Activated T-helper 1 cell treated with anti-CD3 and anti-CD28 coated beads, Interleukin-2, amount 50 U/mL, for 16 hours (primary cell): ENCODE data around the gene PTX4.

Experiments used
- DNase-seq, 2 donors: peaks; one replicate each; pipeline ENCODE4 v3.0.0-alpha.2; 2020; ENCODE audit warnings: low read depth in 1 of 2, low spot score in 1 of 2

PTX4 gene

GRCh38 chr16:1524366-1524765 lies 35.6 kb upstream of the PTX4 start:
- no peak for DNase-seq

- no peak for DNase-seq
Measured at GRCh38 chr16:1523581-1524245, 35.0 kb upstream of the PTX4 start.

- no peak for DNase-seq
Measured at GRCh38 chr16:1520461-1520860, 31.7 kb upstream of the PTX4 start.

GRCh38 chr16:1519831-1520230 lies 31.1 kb upstream of the PTX4 start:
- no peak for DNase-seq

DNA sequence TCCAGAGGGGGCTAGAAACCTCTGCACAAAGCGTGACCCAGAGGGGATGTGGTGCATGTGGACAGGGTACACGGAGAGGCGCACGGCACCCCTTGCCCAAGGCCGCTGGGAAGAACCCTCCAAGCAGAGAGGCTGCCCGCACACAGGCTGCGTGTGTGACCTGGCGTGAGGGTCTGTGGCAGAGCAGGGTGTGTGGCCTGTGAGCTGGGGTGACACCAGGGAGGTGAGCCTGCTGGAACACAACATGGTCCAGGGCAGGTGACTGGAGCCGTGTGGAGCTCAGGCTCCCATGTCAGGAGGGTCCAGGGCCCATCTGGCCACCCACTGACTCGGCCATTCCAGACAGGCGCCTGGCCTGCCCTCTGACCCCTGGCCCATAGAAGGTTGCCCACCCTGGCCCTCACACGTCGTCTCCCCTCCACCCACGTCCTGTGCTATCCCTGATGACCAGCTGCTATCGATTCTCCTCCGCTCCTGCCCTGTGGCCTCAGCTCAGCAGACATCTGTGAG lies 29.9 kb upstream of the PTX4 start:
- DNase-seq, result no peak

GRCh38 chr16:1514507-1514906 lies 25.8 kb upstream of the PTX4 start:
- DNase-seq, result no peak

GRCh38 chr16:1512774-1513173 lies 24.0 kb upstream of the PTX4 start:
- DNase-seq, result no peak

DNA sequence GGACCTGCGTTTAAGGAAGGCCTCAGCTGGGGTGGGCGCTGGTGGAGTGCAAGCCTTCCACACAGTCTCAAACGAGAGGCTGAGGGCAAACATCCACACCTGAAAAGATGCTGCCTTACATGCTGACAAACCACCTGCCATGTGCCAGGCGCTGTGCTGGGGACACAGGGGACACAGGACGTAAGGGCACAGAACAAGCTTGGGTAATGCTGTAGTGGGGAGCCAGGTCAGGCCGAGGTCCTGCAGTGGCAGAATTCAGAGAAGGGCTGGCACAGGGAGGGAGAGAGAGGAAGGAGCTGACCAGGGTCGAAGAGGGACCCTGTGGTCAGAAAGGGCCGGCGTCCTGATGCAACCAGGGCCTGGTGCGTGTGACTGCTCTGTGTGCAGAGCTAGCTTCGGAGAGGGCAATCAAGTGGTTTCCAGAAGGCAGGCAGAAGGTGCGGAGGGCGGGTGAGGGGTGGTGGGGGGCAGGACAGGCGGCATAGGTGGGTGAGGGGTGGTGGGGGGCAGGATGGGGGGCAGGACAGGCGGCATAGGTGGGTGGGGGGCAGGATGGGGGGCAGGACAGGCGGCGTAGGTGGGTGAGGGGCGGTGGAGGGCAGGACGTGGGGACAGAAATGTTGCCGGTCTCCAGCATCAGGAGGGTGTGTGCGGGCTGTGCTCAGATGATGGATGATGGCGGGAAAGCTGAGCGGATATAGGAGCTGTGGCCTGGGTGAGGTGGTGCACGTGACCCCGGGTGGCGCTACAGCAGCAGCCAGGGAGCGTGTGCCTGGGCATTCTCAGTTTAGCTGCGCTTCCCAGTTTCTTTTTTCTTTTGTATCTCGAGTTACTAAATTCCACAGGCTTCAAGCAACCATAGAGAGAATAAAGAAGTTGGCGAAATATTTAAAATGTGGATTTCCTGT lies 23.2 kb upstream of the PTX4 start:
- DNase-seq, result no peak

DNA sequence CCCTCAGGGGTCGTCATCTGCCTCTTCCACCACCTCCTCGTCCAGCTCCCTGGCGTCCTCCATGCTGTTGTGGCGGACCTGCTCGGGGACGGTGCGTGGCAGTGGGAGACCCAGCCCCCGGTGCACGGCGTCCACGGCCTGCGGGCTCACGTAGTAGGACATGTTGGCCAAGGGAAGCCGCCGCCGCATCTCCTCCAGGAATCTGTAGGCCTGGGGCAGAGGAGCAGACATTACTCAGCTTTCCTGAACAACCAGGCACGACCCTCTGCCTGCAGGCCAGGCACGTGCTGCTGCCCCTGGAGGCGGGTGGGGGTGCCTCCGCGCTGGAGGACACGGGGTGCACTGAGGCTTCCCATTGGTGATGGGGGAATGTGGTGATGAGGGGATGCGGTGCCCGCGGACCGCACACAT lies 22.2 kb upstream of the PTX4 start:
- no peak for DNase-seq

DNA sequence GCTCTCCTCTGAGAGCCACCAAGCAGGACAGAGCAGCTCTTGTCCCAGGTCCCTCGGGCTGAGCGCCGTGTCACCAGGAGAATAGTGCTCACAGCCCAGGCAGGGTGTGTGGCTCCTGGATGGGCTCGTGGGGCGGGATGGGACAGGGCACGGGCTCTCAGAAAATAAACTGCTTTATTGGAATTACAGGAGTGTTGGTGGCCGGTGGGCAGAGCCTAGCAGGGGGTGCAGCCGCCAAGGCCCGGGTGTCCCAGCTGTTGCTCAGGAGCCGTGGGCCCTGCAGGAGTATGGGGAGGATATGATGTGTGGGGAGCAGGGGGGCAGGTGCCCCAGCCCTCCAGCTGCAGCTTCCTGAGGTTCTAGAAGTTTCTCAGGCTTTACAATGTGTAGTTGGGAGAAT lies 21.5 kb upstream of the PTX4 start:
- no peak for DNase-seq

GRCh38 chr16:1509307-1510221 lies 20.8 kb upstream of the PTX4 start:
- DNase-seq, result no peak

DNA sequence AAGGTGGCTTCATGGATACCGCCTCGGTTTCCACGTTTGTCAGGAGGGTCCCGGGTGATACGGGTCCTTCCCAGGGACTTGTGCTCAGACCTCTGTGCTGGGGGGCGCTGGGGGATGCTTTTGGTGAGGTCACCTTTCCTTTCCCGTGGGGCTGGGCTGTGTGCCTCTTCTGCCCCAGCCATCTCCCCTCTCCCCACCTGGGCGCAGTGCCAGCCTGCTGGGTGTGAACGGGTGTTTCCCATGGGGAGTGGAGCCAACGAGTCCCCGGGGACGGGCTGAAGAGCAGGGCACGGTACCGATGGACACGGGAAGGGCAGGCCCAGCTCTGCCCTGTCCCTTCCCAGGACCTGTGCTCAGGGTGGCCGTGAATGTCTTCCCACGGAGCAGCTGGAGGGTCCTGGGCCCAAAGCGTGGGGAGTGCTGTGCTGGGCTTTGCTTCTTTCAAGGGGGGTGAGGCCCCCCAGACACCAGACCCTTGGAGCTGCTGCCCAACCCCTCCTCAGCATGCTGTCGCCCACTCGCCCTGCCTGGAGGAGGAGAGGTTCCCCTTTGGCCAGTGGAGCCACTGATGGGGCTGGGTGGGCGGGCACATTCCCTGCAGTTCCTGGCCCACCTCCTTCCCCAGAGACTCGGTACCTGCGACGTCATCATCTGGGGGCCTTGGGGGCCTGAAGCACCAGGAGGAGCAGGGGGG lies 19.9 kb upstream of the PTX4 start:
- DNase-seq, result no peak

DNA sequence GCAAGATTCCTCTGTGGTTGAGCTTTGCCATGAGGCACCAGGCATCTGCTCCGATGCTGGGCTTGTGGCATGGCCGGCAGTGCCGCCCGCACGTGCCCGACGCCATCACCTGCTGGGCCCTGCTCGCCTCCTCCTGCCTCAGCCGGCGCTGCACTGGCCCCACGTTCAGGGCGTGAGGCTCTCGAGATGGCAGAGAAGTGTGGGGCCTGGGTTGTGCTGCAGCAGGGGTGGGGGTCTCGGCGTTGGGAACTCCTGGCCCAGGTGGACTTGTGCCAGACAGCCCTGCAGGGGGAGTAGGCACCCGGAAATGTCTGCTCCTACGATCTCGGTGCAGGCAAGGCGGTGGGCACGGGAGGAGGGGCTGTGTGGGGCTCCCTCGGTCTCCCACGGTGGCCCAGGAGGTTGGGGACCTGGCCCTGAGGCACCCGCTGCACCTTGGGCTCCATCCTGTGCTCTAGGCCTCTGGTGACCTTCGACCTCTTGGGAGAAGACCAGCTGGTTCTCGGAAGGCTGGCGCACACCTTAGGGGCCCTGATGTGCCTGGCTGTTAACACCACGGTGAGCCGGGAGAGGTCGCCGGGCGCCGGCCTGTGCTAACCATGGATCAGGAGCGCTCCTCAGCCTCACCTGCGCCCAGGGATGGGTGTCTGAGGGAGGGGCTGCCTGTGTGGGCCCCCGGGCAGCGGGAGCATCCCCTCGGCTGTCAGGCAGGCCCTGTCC lies 17.9 kb upstream of the PTX4 start:
- DNase-seq, result no peak

- no peak for DNase-seq
Measured at GRCh38 chr16:1505912-1506311, 17.2 kb upstream of the PTX4 start.

- DNase-seq, result no peak
Measured at GRCh38 chr16:1505073-1505844, 16.5 kb upstream of the PTX4 start.

- DNase-seq, result no peak
Measured at GRCh38 chr16:1503110-1503955, 14.6 kb upstream of the PTX4 start.

DNA sequence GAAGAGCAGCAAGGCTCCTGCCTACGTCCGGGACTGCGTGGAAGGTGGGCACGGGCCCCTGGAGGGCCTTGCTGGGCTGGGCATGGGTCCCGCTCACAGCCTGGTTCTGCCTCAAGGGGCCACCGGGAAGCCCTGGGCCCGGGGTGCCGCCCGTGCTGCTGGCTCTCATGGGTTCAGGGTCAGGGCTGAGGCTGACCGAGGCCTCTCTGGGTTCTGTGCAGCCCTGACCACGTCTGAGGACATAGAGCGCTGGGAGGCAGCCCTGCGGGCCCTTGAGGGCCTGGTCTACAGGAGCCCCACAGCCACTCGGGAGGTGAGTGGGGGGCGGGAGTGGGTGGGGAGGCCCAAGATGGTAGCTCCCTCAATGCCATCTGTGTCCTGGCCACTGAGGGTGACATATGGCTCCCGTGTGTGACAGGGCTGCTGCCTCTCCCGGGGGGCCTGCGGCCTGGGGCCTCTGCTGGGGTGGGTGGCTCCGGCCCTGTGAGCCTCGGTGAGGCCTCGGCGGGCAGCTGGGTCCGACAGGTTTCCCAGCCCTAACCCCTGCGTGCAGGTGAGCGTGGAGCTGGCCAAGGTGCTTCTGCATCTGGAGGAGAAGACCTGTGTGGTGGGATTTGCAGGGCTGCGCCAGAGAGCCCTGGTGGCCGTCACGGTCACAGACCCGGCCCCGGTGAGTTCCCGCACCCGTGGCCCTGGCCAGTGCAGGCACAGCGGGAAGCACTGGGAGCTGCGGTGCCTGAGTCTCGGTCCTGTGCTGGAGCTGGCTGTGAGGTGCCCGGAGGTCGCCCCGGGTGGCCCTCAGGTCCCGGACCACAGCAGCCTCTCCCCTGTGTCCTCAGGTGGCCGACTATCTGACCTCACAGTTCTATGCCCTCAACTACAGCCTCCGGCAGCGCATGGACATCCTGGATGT lies 13.6 kb upstream of the PTX4 start:
- no peak for DNase-seq
